Femur (tissue), 1 donor: ENCODE measurements around the gene DDX10.

Source experiments
- DNase-seq: peaks from one replicate; pipeline ENCODE4 v3.0.0-alpha.2; 2017

DDX10 gene

DNA sequence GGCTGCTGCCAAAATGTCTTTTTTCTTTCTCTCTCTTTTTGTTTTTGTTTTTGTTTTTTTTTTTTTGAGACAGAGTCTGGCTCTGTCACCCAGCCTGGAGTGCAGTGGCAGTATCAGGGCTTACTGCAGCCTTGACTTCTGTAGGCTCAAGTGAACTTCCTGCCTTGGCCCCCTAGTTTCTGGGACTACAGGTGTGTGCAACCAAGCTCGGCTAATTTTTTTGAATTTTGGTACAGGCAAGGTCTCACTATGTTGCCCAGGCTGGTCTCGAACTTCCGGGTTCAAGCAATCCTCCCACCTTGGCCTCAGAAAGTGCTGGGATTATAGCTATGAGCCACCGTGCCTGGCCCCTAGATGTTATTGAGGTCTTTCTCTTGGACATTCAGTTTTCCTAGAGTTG is 2.2 kb upstream of the DDX10 start:
- no peak for DNase-seq

DNA sequence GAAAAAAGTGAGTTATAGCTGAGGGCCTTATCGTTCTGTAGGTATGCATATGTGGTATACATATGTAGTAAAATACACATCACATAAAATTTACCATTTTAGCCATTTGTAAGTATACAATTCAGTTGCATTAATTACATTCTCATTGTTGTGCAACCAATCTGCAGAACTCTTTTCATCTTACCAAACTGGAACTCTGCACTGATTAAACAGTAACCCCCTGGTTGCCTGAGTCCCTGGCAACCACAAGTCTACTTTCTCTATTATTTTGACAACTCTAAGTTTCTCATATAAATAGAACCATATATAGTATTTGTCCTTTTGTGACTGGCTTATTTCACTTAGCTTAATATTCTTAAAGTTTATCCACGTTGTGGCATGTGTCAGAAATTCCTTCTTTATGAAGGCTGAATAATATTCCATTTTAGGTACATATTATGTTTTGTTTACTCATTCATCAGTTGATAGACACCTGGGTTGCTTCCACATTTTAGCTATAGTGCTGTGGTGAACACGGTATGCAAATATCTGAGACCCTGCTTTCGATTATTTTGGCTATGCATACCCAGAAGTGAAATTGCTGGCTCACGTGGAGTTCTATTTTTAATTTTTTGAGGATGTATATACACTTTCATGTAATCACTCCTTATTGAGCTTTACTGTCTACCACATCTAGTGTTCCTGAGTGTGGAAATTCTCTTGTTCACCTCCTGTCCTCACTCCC is 1.6 kb upstream of the DDX10 start:
- no peak for DNase-seq

DNA sequence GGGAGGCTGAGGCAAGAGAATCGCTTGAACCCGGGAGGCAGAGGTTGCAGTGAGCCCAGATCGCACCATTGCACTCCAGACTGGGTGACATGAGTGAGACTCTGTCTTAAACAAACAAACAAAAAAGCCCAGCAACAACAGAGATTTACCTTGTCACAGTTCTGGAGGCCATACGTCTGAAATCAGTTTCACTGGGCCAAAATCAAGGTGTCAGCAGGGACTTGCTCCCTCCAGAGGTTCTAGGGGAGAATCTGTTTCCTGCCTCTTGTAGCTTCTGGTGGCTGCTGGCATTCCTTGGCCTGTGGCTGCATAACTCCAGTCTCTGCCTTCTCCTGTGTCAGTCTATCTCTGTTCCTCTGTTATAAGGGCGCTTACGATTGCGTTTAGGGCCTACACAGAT is 1.5 kb downstream of the DDX10 start:
- no peak for DNase-seq

DNA sequence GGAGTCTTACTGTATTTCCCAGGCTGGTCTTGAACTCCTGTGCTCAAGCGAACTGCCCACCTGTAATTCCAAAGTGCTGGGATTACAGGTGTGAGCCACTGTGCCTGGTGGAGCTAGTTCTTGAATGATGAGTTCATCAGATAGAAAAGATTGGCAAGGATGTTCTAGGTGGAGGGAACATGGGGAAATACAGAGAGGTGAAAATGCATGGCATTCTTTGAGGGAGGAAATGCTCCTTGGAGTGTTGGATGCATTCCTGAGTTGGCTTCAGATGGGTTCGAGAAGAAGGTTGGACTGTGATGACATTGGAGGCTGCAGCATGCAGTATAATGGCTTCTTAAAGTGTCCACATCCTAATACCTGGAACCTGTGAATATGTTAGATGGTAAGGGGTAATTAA is 4.4 kb downstream of the DDX10 start:
- DNase-seq = no peak

DNA sequence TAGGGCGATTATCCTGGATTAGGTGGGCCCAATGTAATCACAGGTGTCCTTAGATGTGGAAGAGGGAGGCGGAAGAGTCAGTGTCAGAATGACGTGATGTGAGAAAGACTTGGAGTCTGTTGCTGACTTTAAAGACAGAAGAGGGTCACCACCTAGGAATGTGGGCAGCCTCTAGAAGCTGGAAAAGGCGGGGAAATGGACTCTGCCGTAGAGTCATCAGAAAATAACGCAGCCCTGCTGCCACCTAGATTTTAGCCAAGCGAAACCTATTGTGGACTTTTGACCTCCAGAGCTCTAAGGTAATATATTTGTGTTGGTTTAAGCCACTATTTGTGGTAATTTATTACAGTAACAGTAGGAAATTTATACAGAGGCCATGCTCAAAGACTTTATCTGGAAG is 4.8 kb downstream of the DDX10 start:
- DNase-seq = no peak

DNA sequence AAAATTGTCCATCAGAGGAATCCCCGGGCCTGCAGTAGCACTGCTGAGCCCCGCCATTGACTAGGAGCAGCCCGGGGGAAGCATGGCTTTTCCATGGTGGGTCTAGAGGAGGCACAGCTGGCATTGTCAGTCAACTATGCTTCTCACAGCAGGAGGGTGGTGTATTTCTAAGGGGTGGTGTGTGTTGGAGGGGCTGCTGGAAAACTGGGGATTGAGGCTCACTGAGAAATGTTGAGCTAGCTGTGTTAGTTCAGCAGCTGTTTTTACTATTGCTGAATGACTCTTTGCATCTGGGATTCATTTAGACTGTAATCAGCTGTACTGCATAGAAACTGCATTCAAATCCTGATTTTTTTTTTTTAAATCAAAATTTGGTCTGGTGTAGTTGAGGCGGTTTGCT is 5.6 kb downstream of the DDX10 start:
- no peak for DNase-seq

DNA sequence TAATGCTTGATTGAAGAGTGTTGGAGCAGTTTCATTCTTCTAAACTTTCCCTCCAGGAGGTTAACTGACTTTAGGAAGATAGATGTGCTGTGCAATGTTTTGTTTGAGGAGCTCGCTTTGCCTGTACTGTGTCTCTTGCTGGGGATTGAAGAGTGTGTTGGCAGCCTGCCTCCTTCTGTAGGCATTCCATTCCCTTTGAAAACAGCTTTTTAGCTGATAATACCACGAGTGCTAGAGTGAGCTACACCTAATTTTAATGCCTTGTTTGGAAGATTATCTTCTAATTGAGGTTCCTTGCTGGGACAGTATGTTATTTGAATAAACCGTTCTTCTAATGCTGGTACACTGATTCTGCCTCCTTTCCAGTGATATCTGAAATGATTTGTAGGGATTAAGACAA is 7.2 kb downstream of the DDX10 start:
- no peak for DNase-seq

DNA sequence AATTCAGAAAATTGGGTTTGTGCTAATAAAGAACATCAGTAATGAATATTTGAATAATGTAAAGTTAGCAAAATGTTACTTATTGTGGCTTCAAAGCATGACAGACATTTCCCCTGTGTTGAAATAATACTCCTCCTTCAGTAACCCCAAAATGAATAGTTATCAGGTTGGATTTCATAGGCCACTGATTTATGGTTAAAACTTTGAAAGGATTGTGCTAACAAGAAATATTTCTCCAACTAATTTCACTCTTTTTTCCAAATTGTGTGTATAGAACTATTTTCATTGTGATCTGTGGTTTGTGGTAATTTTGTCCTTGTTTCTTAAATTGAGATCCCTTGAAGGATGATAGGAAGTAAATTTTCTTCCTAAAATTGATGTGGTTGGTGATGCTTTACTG is 7.9 kb downstream of the DDX10 start:
- DNase-seq = no peak

DNA sequence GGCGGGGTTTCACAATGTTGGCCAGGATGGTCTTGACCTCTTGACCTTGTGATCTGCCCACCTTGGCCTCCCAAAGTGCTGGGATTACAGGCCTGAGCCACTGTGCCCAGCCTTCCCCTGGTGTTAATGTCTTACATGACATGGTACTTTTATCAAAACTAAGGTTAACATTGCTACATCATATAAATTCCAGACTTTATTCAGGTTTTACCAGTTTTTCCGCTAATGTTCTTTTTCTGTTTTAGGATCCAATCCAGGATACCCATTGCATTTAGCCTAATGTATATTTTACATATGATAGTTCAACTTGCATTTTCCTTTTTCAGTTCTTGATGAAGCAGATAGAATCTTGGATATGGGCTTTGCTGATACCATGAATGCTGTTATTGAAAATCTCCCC is 14.2 kb downstream of the DDX10 start:
- no peak for DNase-seq

DNA sequence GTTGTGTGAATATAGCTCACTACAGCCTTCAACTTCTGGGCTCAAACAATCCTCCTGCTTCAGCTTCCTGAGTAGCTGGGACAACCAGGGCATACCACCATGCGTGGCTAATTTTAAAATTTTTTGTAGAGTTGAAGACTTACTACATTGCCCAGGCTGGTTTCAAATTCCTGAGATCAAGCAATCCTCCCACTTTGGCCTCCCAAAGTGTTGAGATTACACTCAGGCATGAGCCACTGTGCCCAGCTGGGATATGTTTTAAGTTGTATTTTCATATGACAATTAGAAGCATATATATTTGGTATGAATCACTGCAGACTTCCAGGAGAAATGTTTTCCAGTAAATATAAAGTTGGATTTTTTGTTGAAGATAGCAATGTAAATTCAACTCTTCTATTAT is 15.4 kb downstream of the DDX10 start:
- no peak for DNase-seq

DNA sequence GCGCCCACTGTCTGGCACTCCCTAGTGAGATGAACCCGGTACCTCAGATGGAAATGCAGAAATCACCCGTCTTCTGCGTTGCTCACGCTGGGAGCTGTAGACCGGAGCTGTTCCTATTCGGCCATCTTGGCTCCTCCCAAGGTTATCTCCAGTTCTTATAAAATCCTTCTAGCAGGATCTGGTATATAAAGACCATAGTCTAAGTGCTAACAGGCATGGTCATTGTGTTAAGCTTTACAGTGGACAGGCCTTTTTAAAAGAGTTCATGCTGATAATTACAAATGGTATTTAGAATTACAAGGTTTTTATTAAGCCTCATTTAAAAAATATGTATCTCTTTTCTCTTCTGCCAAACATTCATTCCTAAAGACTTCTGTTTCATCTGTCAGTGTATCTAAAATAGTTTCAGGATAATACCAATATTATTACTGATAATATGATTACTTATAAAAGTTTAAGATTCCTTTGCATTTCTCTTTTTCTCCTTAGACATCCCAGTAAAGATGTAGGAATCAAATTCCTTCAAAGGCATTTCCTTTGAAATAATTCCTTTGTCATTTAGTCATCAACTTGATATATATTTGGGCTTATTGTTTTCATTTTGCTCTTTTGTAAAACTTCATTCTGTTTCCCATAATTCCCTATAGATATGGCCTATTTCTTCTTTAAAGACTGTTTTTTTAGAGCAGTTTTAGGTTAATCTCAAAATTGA is 20.7 kb downstream of the DDX10 start:
- DNase-seq = no peak

DNA sequence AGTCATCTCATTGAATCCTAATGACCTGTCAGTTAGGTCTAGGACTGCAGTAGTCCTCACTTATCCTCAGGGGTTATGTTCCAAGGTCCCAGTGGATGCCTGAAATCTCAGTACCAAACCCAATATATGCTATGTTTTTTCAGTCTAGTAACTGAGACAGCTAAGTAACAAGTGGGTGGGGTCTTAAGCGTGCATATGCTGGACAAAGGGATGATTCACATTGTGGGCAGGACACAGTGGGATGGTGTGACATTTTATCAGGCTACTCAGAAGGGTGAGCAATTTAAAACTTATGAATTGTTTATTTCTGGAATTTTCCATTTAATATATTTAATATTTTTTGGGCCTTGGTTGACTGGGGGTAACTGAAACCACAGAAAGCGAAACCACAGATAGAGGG is 29.0 kb downstream of the DDX10 start:
- no peak for DNase-seq

DNA sequence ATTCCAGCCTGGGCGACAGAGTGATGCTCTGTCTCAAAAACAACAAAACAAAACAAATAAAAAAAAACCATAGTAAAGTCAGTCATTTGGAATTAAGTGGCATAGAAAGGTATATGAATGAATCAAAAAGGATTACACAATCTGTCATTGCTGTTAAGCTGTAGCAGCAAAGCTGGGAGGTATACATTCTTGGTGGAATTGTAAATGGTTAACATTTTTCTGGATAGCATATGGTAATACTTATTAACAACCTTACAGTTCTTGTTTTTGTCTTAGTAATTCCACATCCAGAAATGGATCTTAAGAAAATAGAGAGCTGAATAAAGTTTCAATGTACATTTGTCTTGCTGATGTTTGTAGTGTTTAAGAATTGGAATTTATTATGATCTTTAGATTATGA is 30.0 kb downstream of the DDX10 start:
- no peak for DNase-seq

DNA sequence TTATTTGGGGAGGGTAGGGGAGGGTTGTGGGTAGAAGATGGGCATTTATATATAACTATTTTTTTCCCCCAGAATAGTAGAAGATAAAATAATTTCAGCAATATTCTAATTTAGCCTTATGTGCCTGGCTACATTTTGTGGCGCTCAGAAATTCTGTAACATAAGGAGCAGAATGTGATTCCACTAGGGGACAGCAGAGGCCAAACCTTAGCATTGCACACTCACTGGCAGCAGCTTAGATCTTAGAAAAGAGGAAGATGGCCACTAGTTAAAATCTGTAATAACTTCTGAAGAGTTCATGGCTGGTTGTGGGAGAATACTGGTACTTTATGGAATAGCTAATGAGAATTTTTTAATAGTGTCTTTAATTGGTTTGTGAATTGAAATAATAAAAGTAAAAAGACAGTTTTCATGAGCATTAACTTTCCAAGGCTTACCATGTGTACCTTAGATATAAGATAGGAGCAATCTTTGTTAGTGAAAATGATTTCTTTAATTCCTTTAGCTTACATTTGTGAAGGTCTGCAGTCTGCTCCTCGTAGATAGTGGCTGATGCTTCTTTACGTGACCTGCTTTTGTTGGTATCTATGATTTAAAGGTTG is 33.1 kb downstream of the DDX10 start:
- peak; percentile 74 for DNase-seq

DNA sequence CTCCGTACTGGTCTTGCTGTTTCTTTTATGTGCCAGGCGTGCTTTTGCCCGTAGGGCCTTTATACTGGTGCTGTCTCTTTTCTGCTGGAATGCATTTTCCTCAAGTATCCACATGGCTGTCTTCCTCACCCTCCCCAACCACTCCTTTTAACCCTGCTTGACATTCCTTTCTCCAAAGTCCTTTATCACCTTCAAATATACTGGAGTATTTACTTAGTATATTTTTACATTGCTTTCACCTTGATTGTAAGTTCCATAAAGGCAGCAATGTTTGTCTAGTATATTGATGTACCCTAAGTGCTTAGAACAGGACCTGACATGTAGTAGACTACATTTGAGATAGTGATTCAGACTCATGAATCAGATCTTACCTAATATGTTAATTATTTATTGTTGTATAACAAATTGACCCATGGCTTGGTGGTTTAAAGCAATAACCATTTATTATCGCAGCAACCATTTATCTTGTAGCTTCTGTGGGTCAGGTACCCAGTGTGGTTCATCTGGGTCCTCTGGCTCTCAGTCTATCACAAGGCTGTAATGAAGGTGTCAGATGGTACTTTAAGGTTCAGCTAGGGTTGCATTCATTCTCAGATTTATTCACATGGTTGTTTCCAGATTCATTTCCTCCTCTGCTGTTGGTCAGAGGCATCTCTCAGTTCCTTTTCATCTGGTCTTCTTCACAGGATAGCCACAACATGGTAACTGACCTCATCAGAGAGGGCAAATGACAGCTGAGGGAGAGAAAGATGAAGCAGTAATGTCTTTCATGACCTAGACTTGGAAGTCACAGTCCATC is 34.2 kb downstream of the DDX10 start:
- DNase-seq = no peak

DNA sequence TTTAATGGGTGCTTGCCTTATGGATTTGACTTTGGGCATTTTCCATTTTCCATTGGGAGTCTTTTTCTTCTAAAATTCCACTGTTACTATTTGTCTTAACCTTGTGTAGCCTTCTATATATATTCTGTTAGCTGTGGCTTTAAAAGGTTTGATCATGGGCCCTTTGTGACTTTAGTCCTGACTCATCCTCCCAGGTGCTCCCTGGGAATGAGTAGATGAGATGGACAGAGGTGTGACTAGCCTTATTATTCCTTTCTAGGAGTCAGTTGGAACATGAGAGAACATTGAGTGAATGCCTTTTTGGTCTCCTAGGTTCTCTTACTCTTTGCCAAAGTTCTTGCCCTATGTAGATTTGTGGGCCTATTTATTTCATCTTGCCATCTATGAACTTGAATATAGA is 39.0 kb downstream of the DDX10 start:
- DNase-seq = no peak

DNA sequence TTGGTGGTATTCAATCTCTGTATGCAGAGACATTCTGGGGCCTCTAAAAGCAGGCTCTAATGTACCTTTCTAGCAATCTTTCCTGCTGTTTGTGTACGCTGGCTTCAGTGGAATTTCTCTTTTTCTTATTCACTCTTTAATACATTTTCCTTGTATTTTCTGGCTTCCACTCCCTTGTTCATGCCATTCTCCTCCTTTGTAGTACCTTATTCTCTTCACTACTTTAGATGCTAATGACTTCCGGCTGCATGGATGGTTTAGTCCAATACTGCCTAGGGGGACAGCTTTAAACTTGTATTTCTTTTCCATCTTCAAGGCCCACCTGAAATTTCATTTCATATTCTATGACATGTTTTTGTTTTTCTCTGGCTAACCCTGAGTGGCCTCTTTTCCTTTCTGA is 40.2 kb downstream of the DDX10 start:
- no peak for DNase-seq

DNA sequence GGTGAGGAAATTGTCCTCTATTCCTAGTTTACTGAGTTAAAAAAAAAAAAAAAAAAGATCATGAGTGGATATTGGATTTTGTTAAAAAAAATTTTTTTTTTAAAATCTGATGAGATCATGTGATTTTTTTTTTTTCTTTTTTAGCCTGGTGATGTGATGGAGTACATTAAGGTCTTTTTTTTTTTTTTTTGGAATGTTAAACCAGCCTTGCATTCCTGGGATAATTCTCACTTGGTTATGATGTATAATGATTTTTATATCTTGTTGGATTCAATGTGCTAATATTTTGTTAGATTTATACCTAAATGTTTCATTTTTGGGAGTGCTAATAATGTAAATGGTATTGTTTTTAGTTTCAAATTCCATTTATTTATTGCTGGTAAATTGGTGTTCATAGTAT is 43.3 kb downstream of the DDX10 start:
- DNase-seq = no peak

DNA sequence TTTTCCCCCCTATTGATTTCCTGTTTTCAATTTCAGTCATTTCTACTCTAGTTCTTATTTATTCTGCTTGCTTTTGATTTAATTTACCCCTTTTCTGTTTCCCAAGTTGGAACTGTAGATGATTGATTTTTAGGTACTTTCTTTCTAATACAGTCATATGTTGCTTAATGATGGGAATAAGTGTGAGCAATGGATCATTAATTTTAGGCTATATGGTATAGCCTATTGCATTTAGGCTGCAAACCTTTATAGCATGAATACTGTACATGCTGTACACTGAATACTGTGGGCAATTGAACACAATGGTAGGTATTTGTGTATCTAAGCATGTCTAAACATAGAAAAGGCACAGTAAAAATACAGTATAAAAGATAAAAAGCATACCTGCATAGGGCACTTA is 44.9 kb downstream of the DDX10 start:
- no peak for DNase-seq

DNA sequence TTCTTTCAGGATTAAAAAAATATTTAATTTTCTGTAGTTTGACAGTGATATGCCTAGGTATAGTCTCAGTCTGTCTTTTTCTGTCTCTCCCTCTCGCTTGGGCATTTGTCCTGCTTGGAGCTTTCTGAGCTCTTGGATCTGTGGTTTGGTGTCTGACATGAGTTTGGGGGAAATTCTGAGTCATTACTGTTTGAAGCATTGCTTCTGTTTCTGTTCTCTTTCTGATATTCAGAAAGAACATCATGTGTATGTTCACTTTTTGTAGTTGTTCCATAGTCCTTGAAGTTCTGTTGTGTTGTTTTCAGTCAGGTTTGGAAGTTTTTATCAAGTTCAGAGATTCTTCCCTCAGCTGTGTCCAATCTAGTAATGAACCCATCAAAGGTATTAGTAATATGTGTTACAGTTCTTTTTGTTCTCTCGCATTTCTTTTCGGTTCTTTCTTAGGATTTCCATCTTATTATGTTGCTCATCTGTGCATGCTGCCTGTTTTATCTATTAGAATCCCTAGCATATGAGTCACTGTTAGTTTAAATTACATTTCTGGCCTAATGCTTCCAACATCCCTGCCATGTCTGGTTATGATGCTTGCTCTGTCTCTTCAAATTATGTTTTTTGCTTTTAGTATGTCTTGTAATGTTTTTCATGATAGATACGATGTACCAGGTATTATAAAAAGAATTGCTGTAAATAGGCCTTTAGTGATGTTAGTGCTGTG is 48.4 kb downstream of the DDX10 start:
- DNase-seq = no peak

DNA sequence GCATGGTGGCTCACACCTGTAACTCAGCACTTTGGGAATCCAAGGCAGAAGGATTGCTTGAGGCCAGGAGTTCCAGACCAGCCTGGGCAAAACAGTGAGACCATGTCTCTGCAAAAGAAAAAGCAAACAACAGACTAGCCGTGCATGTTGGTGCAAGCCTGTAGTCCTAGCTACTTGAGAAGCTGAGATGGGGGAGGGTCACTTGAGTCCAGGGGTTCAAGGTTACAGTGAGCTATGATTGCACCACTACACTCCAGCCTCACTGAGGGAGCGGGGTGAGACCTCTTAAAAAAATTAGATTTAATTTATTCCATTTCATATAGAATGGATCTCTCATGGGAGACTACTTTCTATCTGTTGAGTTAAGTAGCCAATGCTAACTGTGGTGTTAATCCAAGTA is 50.4 kb downstream of the DDX10 start:
- DNase-seq = no peak

DNA sequence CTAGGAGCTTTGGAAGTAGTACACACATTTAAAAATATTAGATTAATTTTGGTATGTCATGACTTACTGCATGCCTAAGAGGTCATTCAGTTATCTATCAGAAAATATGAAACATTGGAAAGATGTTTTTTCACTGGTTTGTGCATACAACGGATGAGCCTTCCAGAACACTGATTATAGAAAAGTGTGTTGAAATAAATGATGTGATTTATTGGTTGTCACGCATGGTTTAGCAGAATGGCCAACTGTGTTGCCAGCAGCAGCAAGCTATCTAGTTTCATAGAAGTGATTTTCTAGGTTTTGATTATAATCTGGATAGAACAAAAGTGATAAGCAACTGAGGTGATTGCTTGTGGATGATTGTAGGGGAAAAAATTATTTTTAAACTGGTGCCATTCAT is 53.6 kb downstream of the DDX10 start:
- DNase-seq = no peak
